GM18499 (cell line): ENCODE measurements around the gene ATL3.
"Not testable (repeated sequence)": the region's sequence is repeated elsewhere in the genome, so short reads cannot be mapped to it uniquely, and the experiment has no call there.

Experiments
- ATAC-seq: cut with Tn5 transposase; IDR thresholded peaks from one replicate; pipeline ENCODE4 v1.9.1; 2021; ENCODE audit warnings: moderate number of reproducible peaks; ENCODE audit not compliant: insufficient read depth, unreplicated experiment

ATL3 gene

GRCh38 chr11:63682066-63683021 lies 11.2 kb upstream of the ATL3 start:
- no peak for ATAC-seq

GRCh38 chr11:63681321-63682065 lies 10.3 kb upstream of the ATL3 start, which contains the start of gene RTN3:
Gene RTN3, plus strand, starts transcription at chr11:63681500. Its CDS starts 137 bp downstream, at chr11:63681637.
- ATAC-seq, result peak; percentile 49

- ATAC-seq, result no peak
Measured at GRCh38 chr11:63680834-63681320, 9.7 kb upstream of the ATL3 start.

GRCh38 chr11:63673579-63673978 lies 2.4 kb upstream of the ATL3 start:
- no peak for ATAC-seq

GRCh38 chr11:63672936-63673539 lies 1.9 kb upstream of the ATL3 start:
- ATAC-seq, result no peak

- no peak for ATAC-seq
Measured at GRCh38 chr11:63672156-63672463, 934 bp upstream of the ATL3 start.

- no peak for ATAC-seq
Measured at GRCh38 chr11:63670433-63671321, 499 bp downstream of the ATL3 start.

- ATAC-seq, result no peak
Measured at GRCh38 chr11:63670096-63670432, 1.1 kb downstream of the ATL3 start.

- no peak for ATAC-seq
Measured at GRCh38 chr11:63667995-63668795, 3.0 kb downstream of the ATL3 start.

- no peak for ATAC-seq
Measured at GRCh38 chr11:63666874-63667273, 4.3 kb downstream of the ATL3 start.

- no peak for ATAC-seq
Measured at GRCh38 chr11:63663809-63664208, 7.4 kb downstream of the ATL3 start.

GRCh38 chr11:63660972-63661371 lies 10.2 kb downstream of the ATL3 start:
- no peak for ATAC-seq

- no peak for ATAC-seq
Measured at GRCh38 chr11:63652671-63653070, 18.5 kb downstream of the ATL3 start.

GRCh38 chr11:63643205-63643604 lies 28.0 kb downstream of the ATL3 start:
- ATAC-seq, result no peak

GRCh38 chr11:63641727-63642126 lies 29.4 kb downstream of the ATL3 start:
- no peak for ATAC-seq

GRCh38 chr11:63639199-63639832 lies 31.9 kb downstream of the ATL3 start:
- ATAC-seq, result no peak

- ATAC-seq, result not testable (repeated sequence)
Measured at GRCh38 chr11:63638436-63638835, 32.7 kb downstream of the ATL3 start.

- no peak for ATAC-seq
Measured at GRCh38 chr11:63635762-63636465, 35.3 kb downstream of the ATL3 start.
